HCT116 (cell line): ENCODE data around the gene UQCC5.

Experiments used
- POLR2A ChIP-seq: IDR thresholded peaks from 2 replicates; pipeline ENCODE4 v1.7.0; 2011; ENCODE audit warnings: borderline replicate concordance; ENCODE audit not compliant: insufficient read depth, insufficient read length; ENCODE audit errors: extremely low read depth
- TF ChIP-seq, protein P1 (sequence below), 3 experiments: fragments of 200-600 bp in 1 of 3; sonication (generic) in 1 of 3; IDR thresholded peaks in 2 of 3; conservative IDR thresholded peaks in 1 of 3; 2 replicates each; pipeline ENCODE4 v1.5.1; 2012 to 2017; ENCODE audit warnings: low read depth in 2 of 3, low read length in 2 of 3, antibody characterized with exemption in 1 of 3, borderline replicate concordance in 1 of 3, control low read depth in 1 of 3, mild to moderate bottlenecking in 1 of 3, mixed read lengths in 1 of 3, mixed run types in 1 of 3, moderate library complexity in 1 of 3; ENCODE audit not compliant: insufficient read depth in 1 of 3

DNA sequence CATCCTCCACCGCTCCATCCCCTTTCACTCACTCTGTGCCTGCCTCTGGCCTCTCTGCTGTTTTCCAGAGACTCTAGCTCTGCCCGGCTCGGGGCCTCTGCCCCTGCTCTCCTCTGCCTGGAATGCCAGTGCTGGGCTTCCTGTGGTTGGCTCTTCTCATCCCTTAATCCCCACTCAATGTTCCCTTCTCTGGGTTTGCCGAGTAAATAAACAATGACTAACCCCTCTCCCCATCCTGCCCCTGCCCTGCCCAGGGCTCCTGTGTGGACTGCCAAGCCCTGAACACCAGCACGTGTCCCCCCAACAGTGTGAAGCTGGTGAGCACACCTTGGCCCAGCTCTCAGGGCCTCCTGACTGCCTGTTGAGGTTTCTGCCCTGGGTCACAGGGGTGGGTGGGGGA lies 29.0 kb upstream of the UQCC5 start:
- TF ChIP-seq, protein P1, sequence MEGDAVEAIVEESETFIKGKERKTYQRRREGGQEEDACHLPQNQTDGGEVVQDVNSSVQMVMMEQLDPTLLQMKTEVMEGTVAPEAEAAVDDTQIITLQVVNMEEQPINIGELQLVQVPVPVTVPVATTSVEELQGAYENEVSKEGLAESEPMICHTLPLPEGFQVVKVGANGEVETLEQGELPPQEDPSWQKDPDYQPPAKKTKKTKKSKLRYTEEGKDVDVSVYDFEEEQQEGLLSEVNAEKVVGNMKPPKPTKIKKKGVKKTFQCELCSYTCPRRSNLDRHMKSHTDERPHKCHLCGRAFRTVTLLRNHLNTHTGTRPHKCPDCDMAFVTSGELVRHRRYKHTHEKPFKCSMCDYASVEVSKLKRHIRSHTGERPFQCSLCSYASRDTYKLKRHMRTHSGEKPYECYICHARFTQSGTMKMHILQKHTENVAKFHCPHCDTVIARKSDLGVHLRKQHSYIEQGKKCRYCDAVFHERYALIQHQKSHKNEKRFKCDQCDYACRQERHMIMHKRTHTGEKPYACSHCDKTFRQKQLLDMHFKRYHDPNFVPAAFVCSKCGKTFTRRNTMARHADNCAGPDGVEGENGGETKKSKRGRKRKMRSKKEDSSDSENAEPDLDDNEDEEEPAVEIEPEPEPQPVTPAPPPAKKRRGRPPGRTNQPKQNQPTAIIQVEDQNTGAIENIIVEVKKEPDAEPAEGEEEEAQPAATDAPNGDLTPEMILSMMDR (IDR thresholded peaks at IDR 0.05 in 2 of 3, conservative IDR thresholded peaks at IDR 0.05 in 1 of 3; ENCODE audit: borderline replicate concordance in 1 of 3, insufficient read depth in 1 of 3, low read depth in 2 of 3, low read length in 2 of 3), result no peak
- TF ChIP-seq POLR2A, result no peak
